Colonic mucosa (tissue), 4 donors: ENCODE data around the gene ADAT3. TPM values are rescaled to one million over a fixed set of nuclear protein-coding genes. Genes with fewer than 3 reads are reported as not detected.

Experiments
- DNase-seq: peaks from one replicate; pipeline ENCODE4 v3.0.0-alpha.2; 2020
- H3K27ac ChIP-seq: fragments of 200-600 bp; one replicate; pipeline ENCODE4 v1.8.0; 2021
- H3K27me3 ChIP-seq: fragments of 200-600 bp; one replicate; pipeline ENCODE4 v1.8.0; 2021
- H3K36me3 ChIP-seq: fragments of 200-600 bp; one replicate; pipeline ENCODE4 v1.8.0; 2021
- H3K4me1 ChIP-seq: fragments of 200-600 bp; one replicate; pipeline ENCODE4 v1.8.0; 2021; ENCODE audit warnings: mild to moderate bottlenecking
- H3K4me3 ChIP-seq: fragments of 200-600 bp; one replicate; pipeline ENCODE4 v1.8.0; 2021
- H3K9ac ChIP-seq, 2 donors: one replicate each; pipeline ENCODE4 v1.7.0; 2013; ENCODE audit warnings: control low read depth in 2 of 2, low read depth in 2 of 2, low read length in 2 of 2
- H3K9me3 ChIP-seq: fragments of 200-600 bp; one replicate; pipeline ENCODE4 v1.8.0; 2021
- intact Hi-C: fragments of 100-400 bp; cut with DNase I; formaldehyde crosslinking; loops from one replicate; pipeline ENCODE4 v1.14.1; 2022
- total RNA-seq, 2 donors: library from RNA; stranded (reverse); fragmentation: NEBNext Ultra II Directional in 1 of 2; extraction: Animal tissue kit (Norgen Biotek cat#: 25700) in 1 of 2; gene quantifications; one replicate each; pipeline ENCODE4 v1.2.1, GENCODE V29; 2021
- TF ChIP-seq, protein P1 (sequence below): fragments of 200-600 bp; IDR thresholded peaks from one replicate; pipeline ENCODE4 v1.8.0; 2022; ENCODE audit warnings: antibody characterized with exemption, mild to moderate bottlenecking
- donor health status: healthy.
- donor health status: DM: no; HTN: no; CAD: no.
- donor health status: DM: no; HTN: no; CAD: no.

Gene ADAT3
- total RNA-seq, 2 donors from 2014 or later, result 14.2 to 24.7 TPM

DNA sequence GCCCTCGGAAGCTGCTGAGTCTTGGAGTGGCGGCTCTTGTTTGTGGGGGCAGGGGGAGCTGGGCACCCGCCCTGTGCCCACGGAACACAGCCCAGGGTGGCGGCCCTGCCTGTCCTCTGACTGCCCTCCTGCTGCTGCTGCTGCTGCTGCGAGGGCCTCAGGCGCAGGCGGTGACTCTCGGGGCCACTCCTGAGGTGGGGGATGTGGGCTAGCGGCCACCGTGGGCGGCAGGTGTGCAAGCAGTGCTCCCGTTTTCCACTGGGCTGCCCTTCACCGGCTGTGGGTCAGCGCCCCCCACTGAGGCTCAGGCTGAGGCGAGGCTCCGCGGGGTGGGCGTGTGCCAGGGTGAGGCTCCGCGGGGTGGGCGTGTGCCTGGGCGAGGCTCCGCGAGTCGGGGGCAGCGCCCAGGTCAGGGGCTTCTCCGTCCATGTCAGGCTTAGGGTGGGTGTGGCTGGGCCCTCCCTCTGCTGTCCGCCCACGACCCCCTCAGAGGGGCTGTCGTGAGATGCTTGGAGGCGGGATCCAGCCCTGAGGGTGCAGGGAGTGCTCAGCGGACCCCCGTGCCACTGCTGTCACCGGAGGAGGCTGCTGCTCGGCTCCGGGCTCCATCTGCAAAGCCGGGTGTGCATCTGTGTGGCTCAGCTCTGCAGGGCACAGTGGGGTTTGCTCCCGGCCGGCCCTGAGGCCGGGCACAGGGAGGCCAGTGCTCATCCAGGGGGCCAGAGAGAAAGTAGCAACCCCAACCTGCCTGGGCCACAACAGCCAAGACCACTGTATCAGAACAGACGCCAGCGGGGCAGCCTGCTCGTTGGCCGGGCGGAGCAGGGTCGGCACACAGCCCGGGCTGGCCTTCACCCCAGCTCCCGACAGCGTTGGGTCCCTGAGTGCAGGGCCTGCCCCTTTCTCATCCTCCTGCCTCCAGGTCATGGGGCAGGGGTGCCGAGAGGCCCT lies 50.2 kb downstream of the ADAT3 start:
- no peak overlapping the region for H3K4me3 ChIP-seq
- H3K9ac ChIP-seq, result no peak overlapping the region
- no peaks in the 10 kb centered on the region for H3K27me3 ChIP-seq
- no peaks in the 10 kb centered on the region for H3K4me1 ChIP-seq
- no peaks in the 10 kb centered on the region for H3K36me3 ChIP-seq
- H3K27ac ChIP-seq, result no peak overlapping the region
- intact Hi-C loops, result no loop called here
- H3K9me3 ChIP-seq, result no peaks in the 10 kb centered on the region
- DNase-seq, result no peak
- TF ChIP-seq, protein P1, sequence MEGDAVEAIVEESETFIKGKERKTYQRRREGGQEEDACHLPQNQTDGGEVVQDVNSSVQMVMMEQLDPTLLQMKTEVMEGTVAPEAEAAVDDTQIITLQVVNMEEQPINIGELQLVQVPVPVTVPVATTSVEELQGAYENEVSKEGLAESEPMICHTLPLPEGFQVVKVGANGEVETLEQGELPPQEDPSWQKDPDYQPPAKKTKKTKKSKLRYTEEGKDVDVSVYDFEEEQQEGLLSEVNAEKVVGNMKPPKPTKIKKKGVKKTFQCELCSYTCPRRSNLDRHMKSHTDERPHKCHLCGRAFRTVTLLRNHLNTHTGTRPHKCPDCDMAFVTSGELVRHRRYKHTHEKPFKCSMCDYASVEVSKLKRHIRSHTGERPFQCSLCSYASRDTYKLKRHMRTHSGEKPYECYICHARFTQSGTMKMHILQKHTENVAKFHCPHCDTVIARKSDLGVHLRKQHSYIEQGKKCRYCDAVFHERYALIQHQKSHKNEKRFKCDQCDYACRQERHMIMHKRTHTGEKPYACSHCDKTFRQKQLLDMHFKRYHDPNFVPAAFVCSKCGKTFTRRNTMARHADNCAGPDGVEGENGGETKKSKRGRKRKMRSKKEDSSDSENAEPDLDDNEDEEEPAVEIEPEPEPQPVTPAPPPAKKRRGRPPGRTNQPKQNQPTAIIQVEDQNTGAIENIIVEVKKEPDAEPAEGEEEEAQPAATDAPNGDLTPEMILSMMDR, result no peak

DNA sequence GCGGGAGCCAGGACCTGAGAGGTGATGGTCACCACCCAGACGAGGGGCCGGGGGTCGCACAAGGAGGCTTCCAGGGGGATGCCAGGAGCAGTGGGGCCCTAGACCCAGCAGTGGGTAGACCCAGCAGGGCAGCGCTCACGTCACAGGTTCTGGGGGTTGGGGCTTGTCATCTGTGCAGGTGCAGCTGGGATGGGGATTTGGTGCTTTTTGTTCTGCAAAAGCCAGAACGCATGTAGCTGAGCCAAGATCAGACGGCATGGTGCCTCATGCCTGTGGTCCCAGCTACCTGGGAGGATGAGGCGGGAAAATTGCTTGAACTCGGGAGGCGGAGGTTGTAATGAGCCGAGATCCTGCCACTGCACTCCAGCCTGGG lies 50.9 kb downstream of the ADAT3 start:
- H3K4me1 ChIP-seq, result no peaks in the 10 kb centered on the region
- TF ChIP-seq, protein P1, result no peak
- H3K9ac ChIP-seq, result no peak overlapping the region
- intact Hi-C loops, result no loop called here
- H3K36me3 ChIP-seq, result no peaks in the 10 kb centered on the region
- no peak overlapping the region for H3K4me3 ChIP-seq
- no peaks in the 10 kb centered on the region for H3K27me3 ChIP-seq
- DNase-seq, result no peak
- no peaks in the 10 kb centered on the region for H3K9me3 ChIP-seq
- no peak overlapping the region for H3K27ac ChIP-seq

GRCh38 chr19:1956868-1957492 lies 51.8 kb downstream of the ADAT3 start:
- DNase-seq, result no peak
- Histone ChIP-seq H3K36me3 (no peaks in the 10 kb centered on the region), H3K27me3 (no peaks in the 10 kb centered on the region), H3K9ac (no peak overlapping the region), H3K27ac (no peak overlapping the region), H3K4me3 (no peak overlapping the region), H3K4me1 (no peaks in the 10 kb centered on the region), H3K9me3 (no peaks in the 10 kb centered on the region)
- intact Hi-C loops, result no loop called here
- TF ChIP-seq, protein P1, result no peak

- DNase-seq, result no peak
- no peaks in the 10 kb centered on the region for H3K36me3 ChIP-seq
- no peaks in the 10 kb centered on the region for H3K27me3 ChIP-seq
- intact Hi-C loops, result no loop called here
- H3K4me3 ChIP-seq, result no peak overlapping the region
- H3K9ac ChIP-seq, result no peak overlapping the region
- no peak overlapping the region for H3K27ac ChIP-seq
- no peaks in the 10 kb centered on the region for H3K4me1 ChIP-seq
- TF ChIP-seq, protein P1, result no peak
- no peaks in the 10 kb centered on the region for H3K9me3 ChIP-seq
These were observed 52.5 kb downstream of the ADAT3 start for GRCh38 chr19:1957562-1958248.

DNA sequence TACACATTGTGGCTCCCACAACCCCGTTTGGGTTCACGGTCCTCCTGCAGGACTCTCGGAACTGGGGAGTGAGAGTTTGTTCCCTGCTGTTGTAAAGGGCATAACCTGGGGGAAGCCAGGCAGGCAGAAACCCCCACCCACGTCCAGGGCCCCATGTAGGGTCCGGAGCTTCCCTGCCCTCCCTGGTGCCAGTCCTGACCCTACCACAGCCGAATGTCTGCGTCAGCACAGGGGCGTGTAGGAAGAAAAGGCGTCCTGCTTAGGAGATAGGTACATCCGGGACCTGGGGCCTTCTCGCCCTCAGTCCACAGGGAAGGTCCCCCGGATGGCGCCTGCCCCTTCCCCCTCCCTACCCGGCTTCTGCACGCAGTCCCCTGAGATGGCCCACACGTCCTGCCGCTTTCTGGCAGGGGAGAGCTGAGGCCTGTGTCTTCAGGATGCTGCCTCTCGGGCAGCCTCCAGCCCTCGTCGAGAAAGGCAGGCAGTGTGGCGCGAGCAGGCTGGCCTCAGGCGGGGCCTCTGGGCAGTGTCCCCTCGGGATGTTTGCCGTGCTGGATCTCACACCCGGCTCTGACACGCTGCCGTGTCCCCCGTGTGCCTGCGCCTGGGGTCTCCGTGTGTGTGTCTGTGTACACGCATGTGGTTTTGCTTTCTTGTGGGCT lies 54.9 kb downstream of the ADAT3 start:
- DNase-seq, result no peak
- Histone ChIP-seq H3K4me3 (no peak overlapping the region), H3K27ac (no peak overlapping the region), H3K9me3 (no peaks in the 10 kb centered on the region), H3K36me3 (no peaks in the 10 kb centered on the region), H3K27me3 (no peaks in the 10 kb centered on the region), H3K9ac (no peak overlapping the region), H3K4me1 (no peaks in the 10 kb centered on the region)
- TF ChIP-seq, protein P1, result no peak
- intact Hi-C loops, result no loop called here
